HEK293 (cell line): ENCODE data around the gene PMAIP1.

Source experiments
- ATF2 ChIP-seq: fragments of 450-650 bp; formaldehyde crosslinking; IDR thresholded peaks from 2 replicates; pipeline ENCODE4 v1.5.1; 2016; ENCODE audit warnings: missing biosample characterization, missing genetic modification characterization, low read depth
- BCL11B ChIP-seq: fragments of 450-650 bp; formaldehyde crosslinking; IDR thresholded peaks from 2 replicates; pipeline ENCODE4 v1.5.1; 2016; ENCODE audit warnings: low read depth, missing biosample characterization, missing genetic modification characterization
- HOXA7 ChIP-seq: sonication (generic); formaldehyde crosslinking; IDR thresholded peaks from 2 replicates; pipeline ENCODE4 v1.8.1; 2022; ENCODE audit warnings: missing genetic modification reagents, borderline replicate concordance
- IKZF3 ChIP-seq: fragments of 450-650 bp; IDR thresholded peaks from 2 replicates; pipeline ENCODE4 v1.5.0; 2018; ENCODE audit warnings: missing biosample characterization, mild to moderate bottlenecking, missing genetic modification characterization, moderate library complexity
- KLF16 ChIP-seq: fragments of 450-650 bp; formaldehyde crosslinking; IDR thresholded peaks from 2 replicates; pipeline ENCODE4 v1.5.1; 2017; ENCODE audit warnings: missing biosample characterization, missing genetic modification characterization
- KLF8 ChIP-seq: fragments of 450-650 bp; formaldehyde crosslinking; IDR thresholded peaks from 2 replicates; pipeline ENCODE4 v1.5.1; 2016; ENCODE audit warnings: missing biosample characterization, missing genetic modification characterization
- REST ChIP-seq: fragments of 450-650 bp; formaldehyde crosslinking; IDR thresholded peaks from 2 replicates; pipeline ENCODE4 v1.5.1; 2016; ENCODE audit warnings: missing biosample characterization, missing genetic modification characterization
- SCRT1 ChIP-seq: fragments of 450-650 bp; formaldehyde crosslinking; IDR thresholded peaks from 2 replicates; pipeline ENCODE4 v1.5.1; 2016; ENCODE audit warnings: missing biosample characterization, missing genetic modification characterization, borderline replicate concordance
- SCRT2 ChIP-seq: fragments of 450-650 bp; formaldehyde crosslinking; IDR thresholded peaks from 2 replicates; pipeline ENCODE4 v1.5.1; 2016; ENCODE audit warnings: missing biosample characterization, missing genetic modification characterization
- SP2 ChIP-seq: fragments of 450-650 bp; formaldehyde crosslinking; IDR thresholded peaks from 2 replicates; pipeline ENCODE4 v1.5.1; 2016; ENCODE audit warnings: missing biosample characterization, missing genetic modification characterization
- SP7 ChIP-seq: fragments of 450-650 bp; formaldehyde crosslinking; IDR thresholded peaks from 2 replicates; pipeline ENCODE4 v1.5.1; 2016; ENCODE audit warnings: missing biosample characterization, missing genetic modification characterization
- ZBTB17 ChIP-seq: fragments of 450-650 bp; formaldehyde crosslinking; IDR thresholded peaks from 2 replicates; pipeline ENCODE4 v1.5.1; 2016; ENCODE audit warnings: missing biosample characterization, missing genetic modification characterization
- ZBTB20 ChIP-seq: fragments of 450-650 bp; formaldehyde crosslinking; IDR thresholded peaks from 2 replicates; pipeline ENCODE4 v1.5.1; 2016; ENCODE audit warnings: missing biosample characterization, missing genetic modification characterization
- ZFP37 ChIP-seq: fragments of 450-650 bp; formaldehyde crosslinking; IDR thresholded peaks from 2 replicates; pipeline ENCODE4 v1.5.1; 2016; ENCODE audit warnings: missing biosample characterization, missing genetic modification characterization
- ZNF10 ChIP-seq: fragments of 450-650 bp; formaldehyde crosslinking; IDR thresholded peaks from 2 replicates; pipeline ENCODE4 v1.5.1; 2017; ENCODE audit warnings: missing biosample characterization, missing genetic modification characterization
- ZNF114 ChIP-seq: fragments of 450-650 bp; formaldehyde crosslinking; IDR thresholded peaks from 2 replicates; pipeline ENCODE4 v1.5.0; 2017; ENCODE audit warnings: missing biosample characterization, missing genetic modification characterization
- ZNF239 ChIP-seq: fragments of 450-650 bp; formaldehyde crosslinking; IDR thresholded peaks from 2 replicates; pipeline ENCODE4 v1.5.1; 2016; ENCODE audit warnings: missing biosample characterization, missing genetic modification characterization
- ZNF26 ChIP-seq: fragments of 450-650 bp; formaldehyde crosslinking; IDR thresholded peaks from 2 replicates; pipeline ENCODE4 v1.5.1; 2016; ENCODE audit warnings: missing biosample characterization, missing genetic modification characterization
- ZNF366 ChIP-seq: fragments of 450-650 bp; formaldehyde crosslinking; conservative IDR thresholded peaks from 2 replicates; pipeline ENCODE4 v1.5.1; 2016; ENCODE audit warnings: missing biosample characterization, missing genetic modification characterization
- ZNF48 ChIP-seq: fragments of 450-650 bp; formaldehyde crosslinking; IDR thresholded peaks from 2 replicates; pipeline ENCODE4 v1.5.1; 2016; ENCODE audit warnings: missing biosample characterization, missing genetic modification characterization
- ZNF561 ChIP-seq: fragments of 450-650 bp; IDR thresholded peaks from 2 replicates; pipeline ENCODE4 v1.5.1; 2018; ENCODE audit warnings: missing biosample characterization, missing genetic modification characterization, borderline replicate concordance
- ZNF600 ChIP-seq: fragments of 450-650 bp; formaldehyde crosslinking; IDR thresholded peaks from 2 replicates; pipeline ENCODE4 v1.5.1; 2016; ENCODE audit warnings: missing biosample characterization, missing genetic modification characterization
- ZNF692 ChIP-seq: fragments of 450-650 bp; formaldehyde crosslinking; IDR thresholded peaks from 2 replicates; pipeline ENCODE4 v1.5.1; 2016; ENCODE audit warnings: missing biosample characterization, missing genetic modification characterization
- ZNF701 ChIP-seq: fragments of 450-650 bp; formaldehyde crosslinking; IDR thresholded peaks from 2 replicates; pipeline ENCODE4 v1.5.1; 2016; ENCODE audit warnings: missing biosample characterization, missing genetic modification characterization
- ZSCAN30 ChIP-seq: fragments of 450-650 bp; IDR thresholded peaks from 2 replicates; pipeline ENCODE4 v1.5.1; 2018; ENCODE audit warnings: missing biosample characterization, mild to moderate bottlenecking, missing genetic modification characterization, moderate library complexity

The PMAIP1 gene

GRCh38 chr18:59918320-59918755, 18.5 kb downstream of the PMAIP1 start (continued):
- TF ChIP-seq SCRT2 (tag by site-specific recombination) (peak; percentile 85), ZNF600 (peak; percentile 88), ZNF114 (no peak), HOXA7 (no peak), KLF8 (peak; percentile 53; the same call in 1 of the 2 replicates), ZNF48 (tag by site-specific recombination) (no peak), BCL11B (tag by site-specific recombination) (no peak), SCRT1 (tag by site-specific recombination) (peak; percentile 51), ZNF366 (peak; percentile 76), ZFP37 (tag by site-specific recombination) (0 out of 2 replicates have a peak, but pooled peaks have one; percentile 69), SP2 (tag by site-specific recombination) (no peak), ZBTB20 (tag by site-specific recombination) (no peak), KLF16 (tag by site-specific recombination) (peak; percentile 51; the same call in 1 of the 2 replicates), ZSCAN30 (tag by site-specific recombination) (peak; percentile 84; the same call in 1 of the 2 replicates), ZNF701 (tag by site-specific recombination) (no peak), IKZF3 (tag by site-specific recombination) (no peak), ZNF26 (tag by site-specific recombination) (no peak), ZNF561 (no peak), ZBTB17 (tag by site-specific recombination) (peak; percentile 54; the same call in 1 of the 2 replicates), ZNF10 (tag by site-specific recombination) (0 out of 2 replicates have a peak, but pooled peaks have one; percentile 55), ATF2 (tag by site-specific recombination) (no peak), ZNF692 (tag by site-specific recombination) (peak; percentile 93), ZNF239 (tag by site-specific recombination) (no peak), REST (no peak), SP7 (tag by site-specific recombination) (peak; percentile 76)
